Right lobe of liver (tissue), 4 donors: ENCODE data around the gene DNAJB14.

Experiments
- POLR2A ChIP-seq: fragments of 450-650 bp; IDR thresholded peaks from one replicate; pipeline ENCODE4 v1.6.1; 2017; ENCODE audit warnings: antibody characterized with exemption, mild to moderate bottlenecking
- TF ChIP-seq, protein P1 (sequence below), 4 donors: fragments of 200-600 bp in 3 of 4; fragments of 450-650 bp in 1 of 4; IDR thresholded peaks; one replicate each; pipeline versions ENCODE4 v1.5.1 to v1.8.0; 2016 to 2022; ENCODE audit warnings: antibody characterized with exemption in 4 of 4, mild to moderate bottlenecking in 2 of 4
- donor health status: DM: no; HTN: no; CAD: no.
- donor health status: DM: no; HTN: no; CAD: no.
- donor health status: DM: no; HTN: yes; CAD: no.

DNA sequence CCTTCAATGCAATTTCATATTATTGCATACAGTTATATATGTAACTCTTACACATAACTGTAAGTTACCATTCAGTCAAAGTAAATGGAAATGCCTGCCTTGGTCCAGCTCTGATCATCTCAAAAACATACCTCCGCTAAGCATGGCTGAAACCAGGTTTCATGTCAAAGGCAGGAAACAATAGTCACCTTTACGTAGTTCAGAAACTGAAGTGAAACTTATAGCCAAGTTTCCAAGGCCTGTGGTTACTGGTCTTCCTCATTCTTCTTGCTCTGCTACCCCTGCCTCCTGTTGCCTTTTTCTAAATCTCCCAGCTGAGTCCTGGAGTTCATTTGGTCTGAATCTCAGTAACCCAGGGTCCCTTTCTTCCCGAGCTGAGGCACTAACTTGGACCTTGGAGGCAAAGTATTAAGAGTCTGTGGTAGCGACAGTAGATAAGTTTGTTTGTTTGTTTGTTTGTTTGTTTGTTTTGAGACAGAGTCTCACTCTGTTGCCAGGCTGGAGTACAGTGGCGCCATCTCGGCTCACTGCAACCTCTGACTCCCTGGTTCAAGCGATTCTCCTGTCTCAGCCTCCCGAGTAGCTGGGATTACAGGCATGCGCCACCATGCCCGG lies 98.9 kb downstream of the DNAJB14 start:
- TF ChIP-seq, protein P1, sequence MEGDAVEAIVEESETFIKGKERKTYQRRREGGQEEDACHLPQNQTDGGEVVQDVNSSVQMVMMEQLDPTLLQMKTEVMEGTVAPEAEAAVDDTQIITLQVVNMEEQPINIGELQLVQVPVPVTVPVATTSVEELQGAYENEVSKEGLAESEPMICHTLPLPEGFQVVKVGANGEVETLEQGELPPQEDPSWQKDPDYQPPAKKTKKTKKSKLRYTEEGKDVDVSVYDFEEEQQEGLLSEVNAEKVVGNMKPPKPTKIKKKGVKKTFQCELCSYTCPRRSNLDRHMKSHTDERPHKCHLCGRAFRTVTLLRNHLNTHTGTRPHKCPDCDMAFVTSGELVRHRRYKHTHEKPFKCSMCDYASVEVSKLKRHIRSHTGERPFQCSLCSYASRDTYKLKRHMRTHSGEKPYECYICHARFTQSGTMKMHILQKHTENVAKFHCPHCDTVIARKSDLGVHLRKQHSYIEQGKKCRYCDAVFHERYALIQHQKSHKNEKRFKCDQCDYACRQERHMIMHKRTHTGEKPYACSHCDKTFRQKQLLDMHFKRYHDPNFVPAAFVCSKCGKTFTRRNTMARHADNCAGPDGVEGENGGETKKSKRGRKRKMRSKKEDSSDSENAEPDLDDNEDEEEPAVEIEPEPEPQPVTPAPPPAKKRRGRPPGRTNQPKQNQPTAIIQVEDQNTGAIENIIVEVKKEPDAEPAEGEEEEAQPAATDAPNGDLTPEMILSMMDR (IDR thresholded peaks at IDR 0.05): no peak
- TF ChIP-seq POLR2A: no peak
